Chondrocyte (in vitro differentiated cells): ENCODE measurements around the gene HKDC1. TPM values are rescaled to one million over a fixed set of nuclear protein-coding genes. Genes with fewer than 3 reads are reported as not detected.

ENCODE experiments used
- DNase-seq: peaks from one replicate; pipeline ENCODE4 v3.0.0; 2021; ENCODE audit warnings: mixed read lengths, low spot score
- H3K27ac Mint-ChIP-seq: one replicate; pipeline ENCODE4 v1.8.0; 2021; ENCODE audit warnings: mild to moderate bottlenecking, moderate library complexity, mixed read lengths; ENCODE audit not compliant: unreplicated experiment
- H3K27me3 Mint-ChIP-seq: 2 replicates; pipeline ENCODE4 v1.8.0; 2021; ENCODE audit warnings: low read depth, mixed read lengths
- H3K36me3 Mint-ChIP-seq: 2 replicates; pipeline ENCODE4 v1.8.0; 2021; ENCODE audit warnings: low read depth, mixed read lengths
- H3K4me1 Mint-ChIP-seq: 2 replicates; pipeline ENCODE4 v1.8.0; 2021; ENCODE audit warnings: low read depth, mild to moderate bottlenecking, mixed read lengths
- H3K4me3 Mint-ChIP-seq: one replicate; pipeline ENCODE4 v1.8.0; 2021; ENCODE audit warnings: mild to moderate bottlenecking, moderate library complexity, mixed read lengths; ENCODE audit not compliant: unreplicated experiment
- H3K9me3 Mint-ChIP-seq: 2 replicates; pipeline ENCODE4 v1.8.0; 2021; ENCODE audit warnings: low read depth, mixed read lengths
- CTCF ChIP-seq: fragments of 200-600 bp; sonication (generic); IDR thresholded peaks from 2 replicates; pipeline ENCODE4 v1.5.0; 2021; ENCODE audit warnings: antibody characterized with exemption, mild to moderate bottlenecking, moderate library complexity
- total RNA-seq: library from RNA; stranded (reverse); gene quantifications from 3 replicates; pipeline ENCODE4 v1.2.1, GENCODE V29; 2021

HKDC1 gene
- total RNA-seq, 1 donor from 2014 or later, result 4.0 TPM

- DNase-seq, result no peak
- Mint-ChIP-seq H3K36me3 (peaks cover 1% of the 10 kb centered on the region), H3K27ac (no peak overlapping the region), H3K4me3 (no peak overlapping the region), H3K27me3 (peaks cover 3% of the 10 kb centered on the region), H3K4me1 (no peaks in the 10 kb centered on the region), H3K9me3 (no peaks in the 10 kb centered on the region)
- TF ChIP-seq CTCF, result no peak
Observed at GRCh38 chr10:69261184-69261583, 41.1 kb downstream of the HKDC1 start.

GRCh38 chr10:69262292-69262751 is 42.2 kb downstream of the HKDC1 start:
- H3K27ac Mint-ChIP-seq, result no peak overlapping the region
- peaks cover 1% of the 10 kb centered on the region for H3K36me3 Mint-ChIP-seq
- no peak overlapping the region for H3K4me3 Mint-ChIP-seq
- peaks cover 3% of the 10 kb centered on the region for H3K27me3 Mint-ChIP-seq
- no peaks in the 10 kb centered on the region for H3K9me3 Mint-ChIP-seq
- no peak for TF ChIP-seq CTCF
- no peaks in the 10 kb centered on the region for H3K4me1 Mint-ChIP-seq
- no peak for DNase-seq

- Mint-ChIP-seq H3K27ac (no peak overlapping the region), H3K9me3 (no peaks in the 10 kb centered on the region), H3K4me3 (no peak overlapping the region)
Observed at GRCh38 chr10:69265521-69265920, 45.4 kb downstream of the HKDC1 start.

GRCh38 chr10:69268761-69269416 is 48.8 kb downstream of the HKDC1 start:
- DNase-seq, result no peak
- H3K27me3 Mint-ChIP-seq, result peaks cover 3% of the 10 kb centered on the region
- no peak overlapping the region for H3K27ac Mint-ChIP-seq

More at GRCh38 chr10:69265521-69265920, 45.4 kb downstream of the HKDC1 start:
- Mint-ChIP-seq H3K27me3 (peaks cover 3% of the 10 kb centered on the region), H3K4me1 (no peaks in the 10 kb centered on the region), H3K36me3 (peaks cover 1% of the 10 kb centered on the region)
- no peak for DNase-seq
- no peak for TF ChIP-seq CTCF

GRCh38 chr10:69269761-69270160 is 49.6 kb downstream of the HKDC1 start:
- H3K4me1 Mint-ChIP-seq, result peaks cover 2% of the 10 kb centered on the region
- DNase-seq, result no peak
- peaks cover 3% of the 10 kb centered on the region for H3K36me3 Mint-ChIP-seq
- peaks cover 8% of the 10 kb centered on the region for H3K9me3 Mint-ChIP-seq
- H3K27me3 Mint-ChIP-seq, result peaks cover 3% of the 10 kb centered on the region
- no peak overlapping the region for H3K27ac Mint-ChIP-seq
- no peak for TF ChIP-seq CTCF
- H3K4me3 Mint-ChIP-seq, result no peak overlapping the region

More at GRCh38 chr10:69268761-69269416, 48.8 kb downstream of the HKDC1 start:
- TF ChIP-seq CTCF, result no peak
- Mint-ChIP-seq H3K9me3 (peaks cover 8% of the 10 kb centered on the region), H3K4me1 (peaks cover 2% of the 10 kb centered on the region), H3K36me3 (peaks cover 3% of the 10 kb centered on the region), H3K4me3 (no peak overlapping the region)
